DOHH2 (cell line): ENCODE data around the gene WNT9B.

Source experiments
- H3F3A ChIP-seq: fragments of 200-600 bp; sonication (generic), shearing (Covaris generic); 2 replicates; pipeline ENCODE4 v1.6.0; 2016; ENCODE audit warnings: antibody characterized with exemption, mild to moderate bottlenecking; ENCODE audit not compliant: control insufficient read depth, insufficient read depth
- H3K27ac ChIP-seq: fragments of 200-600 bp; sonication (generic); 2 replicates; pipeline ENCODE4 v1.5.1; 2014; ENCODE audit warnings: low read depth, mild to moderate bottlenecking, low read length, moderate library complexity
- H3K27me3 ChIP-seq: fragments of 200-600 bp; sonication (generic); 2 replicates; pipeline ENCODE4 v1.6.1; 2014; ENCODE audit warnings: mild to moderate bottlenecking, low read length, mixed read lengths; ENCODE audit not compliant: control insufficient read depth
- H3K36me3 ChIP-seq: fragments of 200-600 bp; sonication (generic); 2 replicates; pipeline ENCODE4 v1.6.1; 2014; ENCODE audit warnings: mild to moderate bottlenecking, low read length, moderate library complexity, mixed read lengths; ENCODE audit not compliant: control insufficient read depth
- H3K4me1 ChIP-seq: fragments of 200-600 bp; sonication (generic); 2 replicates; pipeline ENCODE4 v1.6.1; 2014; ENCODE audit warnings: mild to moderate bottlenecking, low read length, mixed read lengths; ENCODE audit not compliant: control insufficient read depth
- H3K4me2 ChIP-seq: fragments of 200-600 bp; sonication (generic); 2 replicates; pipeline ENCODE4 v1.6.0; 2014; ENCODE audit warnings: mild to moderate bottlenecking, low read length, moderate library complexity
- H3K4me3 ChIP-seq: fragments of 200-600 bp; sonication (generic); 2 replicates; pipeline ENCODE4 v1.5.1; 2014; ENCODE audit warnings: mild to moderate bottlenecking, low read length, mixed read lengths
- H3K79me2 ChIP-seq: fragments of 200-600 bp; sonication (generic); 2 replicates; pipeline ENCODE4 v1.6.1; 2014; ENCODE audit warnings: mild to moderate bottlenecking, low read length, mixed read lengths; ENCODE audit not compliant: control insufficient read depth
- H3K9me2 ChIP-seq: fragments of 200-600 bp; sonication (generic); replicated peaks from 2 replicates; pipeline ENCODE4 v1.6.1; 2014; ENCODE audit warnings: mild to moderate bottlenecking, low read length, mixed read lengths; ENCODE audit not compliant: control insufficient read depth
- H3K9me3 ChIP-seq: fragments of 200-600 bp; sonication (generic); 2 replicates; pipeline ENCODE4 v1.6.1; 2014; ENCODE audit warnings: antibody characterized with exemption, low read length, mixed read lengths; ENCODE audit not compliant: control insufficient read depth, insufficient read depth
- H4K20me1 ChIP-seq: fragments of 200-600 bp; sonication (generic); 2 replicates; pipeline ENCODE4 v1.6.0; 2014; ENCODE audit warnings: low read depth, mild to moderate bottlenecking, antibody characterized with exemption, low read length, moderate library complexity; ENCODE audit not compliant: control insufficient read depth, insufficient read depth
- CTCF ChIP-seq: fragments of 200-600 bp; sonication (generic); IDR thresholded peaks from one replicate; pipeline ENCODE4 v1.5.1; 2014; ENCODE audit warnings: antibody characterized with exemption, mild to moderate bottlenecking, low read depth, low read length; ENCODE audit not compliant: poor library complexity, severe bottlenecking
- EZH2phosphoT487 ChIP-seq: fragments of 200-600 bp; sonication (generic); IDR thresholded peaks from 2 replicates; pipeline ENCODE4 v1.6.1; 2017; ENCODE audit warnings: borderline replicate concordance, mild to moderate bottlenecking, antibody characterized with exemption, low read length, moderate library complexity, mixed read lengths

The WNT9B gene

GRCh38 chr17:46805771-46806170 lies 45.6 kb upstream of the WNT9B start:
- no peak for TF ChIP-seq EZH2phosphoT487
- TF ChIP-seq CTCF: no peak
- Histone ChIP-seq H3K4me2 (no peak overlapping the region), H3K27ac (no peak overlapping the region), H3K4me3 (no peak overlapping the region), H3K9me2 (no peaks in the 10 kb centered on the region), H3F3A (no peaks in the 10 kb centered on the region), H3K4me1 (no peaks in the 10 kb centered on the region), H4K20me1 (no peaks in the 10 kb centered on the region), H3K9me3 (no peaks in the 10 kb centered on the region), H3K36me3 (no peaks in the 10 kb centered on the region), H3K79me2 (no peaks in the 10 kb centered on the region), H3K27me3 (no peaks in the 10 kb centered on the region)

GRCh38 chr17:46809110-46809571 lies 42.2 kb upstream of the WNT9B start:
- Histone ChIP-seq H3F3A (no peaks in the 10 kb centered on the region), H3K9me3 (no peaks in the 10 kb centered on the region), H3K4me3 (no peak overlapping the region), H3K36me3 (no peaks in the 10 kb centered on the region), H3K27ac (no peak overlapping the region), H3K4me1 (no peaks in the 10 kb centered on the region), H3K9me2 (no peaks in the 10 kb centered on the region), H3K27me3 (peaks cover 8% of the 10 kb centered on the region; the same call in 1 of the 2 replicates), H3K79me2 (no peaks in the 10 kb centered on the region), H3K4me2 (no peak overlapping the region), H4K20me1 (no peaks in the 10 kb centered on the region)
- TF ChIP-seq CTCF (no peak), EZH2phosphoT487 (no peak)

GRCh38 chr17:46810837-46811236 lies 40.5 kb upstream of the WNT9B start:
- Histone ChIP-seq H3K9me2 (no peaks in the 10 kb centered on the region), H3K27me3 (peaks cover 14% of the 10 kb centered on the region), H3K4me1 (no peaks in the 10 kb centered on the region), H3K27ac (no peak overlapping the region), H3K36me3 (no peaks in the 10 kb centered on the region), H3K4me3 (no peak overlapping the region), H3K9me3 (no peaks in the 10 kb centered on the region), H3K79me2 (no peaks in the 10 kb centered on the region), H3K4me2 (no peak overlapping the region), H3F3A (no peaks in the 10 kb centered on the region), H4K20me1 (no peaks in the 10 kb centered on the region)
- TF ChIP-seq EZH2phosphoT487: no peak
- no peak for TF ChIP-seq CTCF
